Gastroesophageal sphincter (tissue), 4 donors: Measurements from ENCODE around the gene FMN2. TPM values are rescaled to one million over a fixed set of nuclear protein-coding genes. Genes with fewer than 3 reads are reported as not detected.

Experiments used
- ATAC-seq: fragments of 150-250 bp; one replicate; pipeline ENCODE4 v1.9.1; 2016; ENCODE audit warnings: mild to moderate bottlenecking, moderate library complexity
- H3K27ac ChIP-seq, 4 donors: fragments of 200-600 bp; sonication (generic) in 3 of 4; 1 replicate in 3 of 4; 2 replicates in 1 of 4; pipeline ENCODE4 v1.5.1; 2016 to 2019
- H3K27me3 ChIP-seq: fragments of 200-600 bp; sonication (generic); one replicate; pipeline ENCODE4 v1.5.1; 2019
- H3K36me3 ChIP-seq, 2 donors: fragments of 200-600 bp; sonication (generic); one replicate each; pipeline ENCODE4 v1.5.1; 2019; ENCODE audit warnings: control low read depth in 1 of 2
- H3K4me1 ChIP-seq, 3 donors: fragments of 200-600 bp; sonication (generic); 1 replicate in 2 of 3; 2 replicates in 1 of 3; pipeline ENCODE4 v1.5.1; 2016 to 2019; ENCODE audit warnings: control low read depth in 2 of 3
- H3K4me3 ChIP-seq, 2 donors: fragments of 200-600 bp; sonication (generic); one replicate each; pipeline ENCODE4 v1.5.1; 2019; ENCODE audit warnings: mild to moderate bottlenecking in 1 of 2, moderate library complexity in 1 of 2
- H3K9me3 ChIP-seq, 3 donors: fragments of 200-600 bp; sonication (generic); one replicate each; pipeline ENCODE4 v1.5.1; 2017 to 2019; ENCODE audit warnings: control low read depth in 2 of 3
- EP300 ChIP-seq: sonication (generic); formaldehyde crosslinking; IDR thresholded peaks from one replicate; pipeline ENCODE4 v1.6.1; 2017; ENCODE audit warnings: antibody characterized with exemption, mild to moderate bottlenecking
- POLR2A ChIP-seq, 2 donors: fragments of 450-650 bp; IDR thresholded peaks; one replicate each; pipeline ENCODE4 v1.6.1; 2017; ENCODE audit warnings: antibody characterized with exemption in 2 of 2, mild to moderate bottlenecking in 2 of 2, moderate library complexity in 1 of 2
- POLR2AphosphoS5 ChIP-seq: sonication (generic); formaldehyde crosslinking; IDR thresholded peaks from one replicate; pipeline ENCODE4 v1.6.1; 2017; ENCODE audit warnings: antibody characterized with exemption
- WGBS, 2 donors: methylation state at CpG; one replicate each; pipeline ENCODE4 v1.1.5; 2018; ENCODE audit warnings: low coverage in 1 of 2; 5-methylcytosine and 5-hydroxymethylcytosine counted together
- total RNA-seq, 4 donors: library from RNA; depleted of rRNA; stranded (reverse); fragments of >200 nt; gene quantifications; one replicate each; pipeline ENCODE4 v1.1.0, GENCODE V29; 2016
- TF ChIP-seq, protein P1 (sequence below), 4 experiments: fragments of 200-600 bp in 2 of 4; fragments of 450-650 bp in 2 of 4; sonication (generic) in 1 of 4; IDR thresholded peaks; one replicate each; pipeline ENCODE4 v1.5.1; 2017 to 2019; ENCODE audit warnings: antibody characterized with exemption in 4 of 4, mild to moderate bottlenecking in 2 of 4, moderate library complexity in 2 of 4

FMN2 gene
- 1 to 10 TPM in 3 of 4 donors, under 1 TPM in 1; 0.27 to 8.6 (median 2.7) TPM for total RNA-seq

DNA sequence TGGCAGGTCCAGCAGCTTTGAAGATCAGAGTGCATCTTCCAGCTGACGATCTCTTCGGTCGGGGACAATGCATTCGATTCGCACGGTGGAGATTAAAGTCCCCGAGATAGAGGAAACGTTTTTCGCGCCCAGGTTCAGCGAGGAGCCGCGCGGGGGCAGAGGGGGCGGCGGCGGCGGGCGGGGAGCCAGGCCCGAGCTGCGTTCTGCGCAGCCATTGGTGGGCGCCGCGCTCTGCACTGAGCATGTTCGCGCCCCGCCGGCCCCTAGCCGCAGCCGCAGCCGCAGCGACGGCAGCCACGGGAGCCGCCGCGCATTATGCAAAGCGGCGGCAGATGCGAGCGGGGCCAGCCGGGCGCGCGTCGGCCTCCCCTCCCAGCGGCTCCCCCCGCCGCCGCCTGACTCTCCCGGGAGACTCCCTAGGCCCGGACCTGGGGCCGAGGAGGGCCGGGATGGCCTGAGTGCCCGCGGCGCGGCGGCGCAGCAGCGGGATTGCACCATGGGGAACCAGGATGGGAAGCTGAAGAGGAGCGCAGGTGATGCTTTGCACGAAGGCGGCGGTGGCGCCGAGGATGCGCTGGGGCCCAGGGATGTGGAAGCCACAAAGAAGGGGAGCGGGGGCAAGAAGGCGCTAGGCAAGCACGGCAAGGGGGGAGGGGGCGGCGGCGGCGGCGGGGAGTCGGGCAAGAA, at the start of gene FMN2:
TSS of gene FMN2 (plus strand) at position 270 of the 687 bp plus-strand sequence. CDS start at position 497, 227 bp downstream.
- H3K9me3 ChIP-seq = no peaks in the 10 kb centered on the region
- peak; percentile 32 for ATAC-seq
- peak within 1 kb of the TSS; percentile 8 to 58 for H3K4me3 ChIP-seq
- H3K27ac ChIP-seq = peak within 1 kb of the TSS in 2 of 4 donors; percentile 45 to 74
- H3K36me3 ChIP-seq = no peaks in the 10 kb centered on the region
- TF ChIP-seq, protein P1, sequence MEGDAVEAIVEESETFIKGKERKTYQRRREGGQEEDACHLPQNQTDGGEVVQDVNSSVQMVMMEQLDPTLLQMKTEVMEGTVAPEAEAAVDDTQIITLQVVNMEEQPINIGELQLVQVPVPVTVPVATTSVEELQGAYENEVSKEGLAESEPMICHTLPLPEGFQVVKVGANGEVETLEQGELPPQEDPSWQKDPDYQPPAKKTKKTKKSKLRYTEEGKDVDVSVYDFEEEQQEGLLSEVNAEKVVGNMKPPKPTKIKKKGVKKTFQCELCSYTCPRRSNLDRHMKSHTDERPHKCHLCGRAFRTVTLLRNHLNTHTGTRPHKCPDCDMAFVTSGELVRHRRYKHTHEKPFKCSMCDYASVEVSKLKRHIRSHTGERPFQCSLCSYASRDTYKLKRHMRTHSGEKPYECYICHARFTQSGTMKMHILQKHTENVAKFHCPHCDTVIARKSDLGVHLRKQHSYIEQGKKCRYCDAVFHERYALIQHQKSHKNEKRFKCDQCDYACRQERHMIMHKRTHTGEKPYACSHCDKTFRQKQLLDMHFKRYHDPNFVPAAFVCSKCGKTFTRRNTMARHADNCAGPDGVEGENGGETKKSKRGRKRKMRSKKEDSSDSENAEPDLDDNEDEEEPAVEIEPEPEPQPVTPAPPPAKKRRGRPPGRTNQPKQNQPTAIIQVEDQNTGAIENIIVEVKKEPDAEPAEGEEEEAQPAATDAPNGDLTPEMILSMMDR (IDR thresholded peaks at IDR 0.05) = no peak
- TF ChIP-seq POLR2A (IDR thresholded peaks at IDR 0.05) (no peak), POLR2AphosphoS5 (no peak), EP300 (no peak)
- peaks cover 73% of the 10 kb centered on the region for H3K27me3 ChIP-seq
- peaks cover 0 to 29% (median 18%) of the 10 kb centered on the region in 3 donors for H3K4me1 ChIP-seq
- 0% methylated on average over 7 to 11 of the region's 78 CpGs for WGBS, 2 donors

GRCh38 chr1:240044620-240045019, 47.1 kb upstream of the FMN2 start:
- TF ChIP-seq EP300 (no peak), POLR2A (IDR thresholded peaks at IDR 0.05) (no peak), POLR2AphosphoS5 (no peak)
- TF ChIP-seq, protein P1 (IDR thresholded peaks at IDR 0.05) = no peak
- no peak overlapping the region for H3K27ac ChIP-seq
- no peak overlapping the region for H3K4me3 ChIP-seq
- H3K4me1 ChIP-seq = no peaks in the 10 kb centered on the region
- no peaks in the 10 kb centered on the region for H3K9me3 ChIP-seq
- WGBS, 2 donors = 55 to 70% methylated on average over 3 to 6 of the region's 6 CpGs
- no peaks in the 10 kb centered on the region for H3K36me3 ChIP-seq
- H3K27me3 ChIP-seq = no peaks in the 10 kb centered on the region
- ATAC-seq = no peak

- H3K36me3 ChIP-seq = no peaks in the 10 kb centered on the region
These were observed 45.7 kb upstream of the FMN2 start for GRCh38 chr1:240046000-240046399.

GRCh38 chr1:240054109-240054701, 37.5 kb upstream of the FMN2 start:
- ATAC-seq = no peak
- H3K9me3 ChIP-seq = no peaks in the 10 kb centered on the region
- no peak overlapping the region for H3K27ac ChIP-seq
- TF ChIP-seq EP300 (no peak), POLR2AphosphoS5 (no peak), POLR2A (IDR thresholded peaks at IDR 0.05) (no peak)
- TF ChIP-seq, protein P1 (IDR thresholded peaks at IDR 0.05) = no peak
- H3K4me3 ChIP-seq = no peak overlapping the region
- peaks cover 0 to 4% (median 0%) of the 10 kb centered on the region in 3 donors for H3K4me1 ChIP-seq
- 70 to 76% methylated on average over 5 to 9 of the region's 9 CpGs for WGBS, 2 donors
- H3K27me3 ChIP-seq = no peaks in the 10 kb centered on the region
- no peaks in the 10 kb centered on the region for H3K36me3 ChIP-seq

More at GRCh38 chr1:240046000-240046399, 45.7 kb upstream of the FMN2 start:
- no peaks in the 10 kb centered on the region for H3K27me3 ChIP-seq
- no peaks in the 10 kb centered on the region for H3K4me1 ChIP-seq
- TF ChIP-seq, protein P1 (IDR thresholded peaks at IDR 0.05) = no peak
- TF ChIP-seq EP300 (no peak), POLR2A (IDR thresholded peaks at IDR 0.05) (no peak), POLR2AphosphoS5 (no peak)
- no peaks in the 10 kb centered on the region for H3K9me3 ChIP-seq
- H3K4me3 ChIP-seq = no peak overlapping the region
- 76 to 87% methylated on average over 6 to 8 of the region's 8 CpGs for WGBS, 2 donors
- no peak overlapping the region for H3K27ac ChIP-seq
- no peak for ATAC-seq

GRCh38 chr1:240055936-240056335, 35.7 kb upstream of the FMN2 start:
- Histone ChIP-seq H3K36me3 (no peaks in the 10 kb centered on the region), H3K4me3 (no peak overlapping the region), H3K27me3 (no peaks in the 10 kb centered on the region), H3K4me1 (peaks cover 0 to 4% (median 0%) of the 10 kb centered on the region in 3 donors), H3K27ac (no peak overlapping the region), H3K9me3 (no peaks in the 10 kb centered on the region)
- no peak for ATAC-seq
- 40 to 86% methylated on average over 1 of the region's 1 CpG for WGBS, 2 donors
- no peak for TF ChIP-seq POLR2A (IDR thresholded peaks at IDR 0.05)
- TF ChIP-seq POLR2AphosphoS5 = no peak
- TF ChIP-seq, protein P1 (IDR thresholded peaks at IDR 0.05) = no peak
- no peak for TF ChIP-seq EP300
